ENCODE results near the gene RNF44. TPM values are rescaled to one million over a fixed set of nuclear protein-coding genes. Genes with fewer than 3 reads are reported as not detected.

The RNF44 gene
- total RNA-seq, 4 donors from 2014 or later: 7.5 to 15.1 (median 9.8) TPM

- TF ChIP-seq CTCF (IDR thresholded peaks at IDR 0.05; ENCODE audit: low read depth): no peak
Observed at GRCh38 chr5:176575488-176576422, 38.6 kb upstream of the RNF44 start.

- TF ChIP-seq CTCF (IDR thresholded peaks at IDR 0.05; ENCODE audit: low read depth): no peak
Observed at GRCh38 chr5:176575066-176575465, 37.9 kb upstream of the RNF44 start.

GRCh38 chr5:176574297-176574591 lies 37.0 kb upstream of the RNF44 start:
- no peak for TF ChIP-seq CTCF (IDR thresholded peaks at IDR 0.05; ENCODE audit: low read depth)

GRCh38 chr5:176573564-176574296 lies 36.5 kb upstream of the RNF44 start:
- no peak for TF ChIP-seq CTCF (IDR thresholded peaks at IDR 0.05; ENCODE audit: low read depth)

GRCh38 chr5:176570044-176570443 lies 32.8 kb upstream of the RNF44 start:
- no peak for TF ChIP-seq CTCF (IDR thresholded peaks at IDR 0.05; ENCODE audit: low read depth)

GRCh38 chr5:176568657-176569056 lies 31.5 kb upstream of the RNF44 start:
- no peak for TF ChIP-seq CTCF (IDR thresholded peaks at IDR 0.05; ENCODE audit: low read depth)

- TF ChIP-seq CTCF (IDR thresholded peaks at IDR 0.05; ENCODE audit: low read depth): no peak
Observed at GRCh38 chr5:176565760-176566288, 28.6 kb upstream of the RNF44 start.
